ENCODE data around the gene DOLK.
A peak's percentile ranks its signal among the peaks of the same experiment; 100 is the strongest.
"Not testable (repeated sequence)": the region's sequence is repeated elsewhere in the genome, so short reads cannot be mapped to it uniquely, and the experiment has no call there.

Gene DOLK

DNA sequence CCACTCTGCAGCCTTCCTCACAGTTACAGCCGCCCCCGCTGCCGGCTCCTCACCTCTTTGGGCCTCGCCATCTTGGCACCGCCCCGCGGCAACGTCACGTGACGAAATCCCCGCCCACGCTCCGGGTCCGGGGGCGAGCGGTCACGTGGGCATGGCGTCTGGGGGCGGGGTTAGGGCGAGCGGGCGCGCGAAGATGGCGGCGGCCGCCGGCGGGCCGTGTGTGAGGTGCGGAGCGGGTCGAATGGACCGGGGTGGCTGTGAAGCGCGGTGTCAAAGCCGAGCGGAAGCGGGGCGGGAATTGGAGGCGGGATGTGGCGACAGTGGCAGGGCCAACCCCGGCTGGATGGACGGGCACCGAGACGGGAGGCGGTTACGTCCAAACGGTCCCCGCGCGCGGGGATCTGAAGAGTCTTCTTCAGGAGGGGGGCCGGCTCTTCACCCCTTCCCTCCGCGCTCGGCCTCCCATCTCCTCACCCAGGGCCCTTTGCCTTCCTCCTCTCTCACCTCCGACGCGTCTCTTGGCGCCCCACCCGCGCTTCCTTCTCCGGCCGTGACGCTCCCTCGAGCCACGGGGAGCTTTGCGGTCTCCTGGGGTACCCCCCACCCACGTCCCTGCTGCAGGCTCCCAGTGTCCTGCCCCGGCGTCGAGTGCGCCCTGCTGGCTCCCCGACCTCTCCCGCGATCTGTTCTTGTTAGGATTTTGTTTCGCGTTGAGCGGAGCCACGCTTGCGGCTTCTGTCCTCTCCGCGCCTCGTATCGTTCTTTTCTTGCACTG is at the start of gene DOLK, which contains the start of gene NUP188:
Gene DOLK, minus strand, starts transcription at position 77 of the 775 bp plus-strand sequence. CDS start 300 bp downstream, outside the sequence.
Gene NUP188, plus strand, starts transcription at position 173 of the 775 bp plus-strand sequence. Its CDS starts 21 bp downstream, at position 194.
- peak; percentile 91 for DNase-seq

DNA sequence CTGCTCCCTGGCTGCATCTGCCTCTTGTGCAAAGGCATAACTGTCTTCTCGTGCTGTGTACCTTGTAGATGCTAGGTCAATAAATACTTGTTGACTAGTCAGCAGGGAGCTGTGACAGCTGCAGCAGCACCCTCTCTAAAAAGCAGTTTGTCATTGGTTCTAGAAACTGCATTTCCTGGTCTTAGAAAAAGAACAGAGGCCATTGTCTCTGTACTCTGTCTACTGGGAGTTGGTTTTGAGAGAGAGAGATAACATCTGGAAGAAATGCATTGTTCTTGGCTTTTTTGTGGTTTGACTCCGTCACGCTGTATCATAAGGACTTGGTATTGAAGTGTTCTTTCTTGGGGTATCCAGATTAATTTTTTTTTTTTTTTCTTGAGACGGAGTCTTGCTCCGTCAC is 48.4 kb upstream of the DOLK start:
- DNase-seq = no peak

DNA sequence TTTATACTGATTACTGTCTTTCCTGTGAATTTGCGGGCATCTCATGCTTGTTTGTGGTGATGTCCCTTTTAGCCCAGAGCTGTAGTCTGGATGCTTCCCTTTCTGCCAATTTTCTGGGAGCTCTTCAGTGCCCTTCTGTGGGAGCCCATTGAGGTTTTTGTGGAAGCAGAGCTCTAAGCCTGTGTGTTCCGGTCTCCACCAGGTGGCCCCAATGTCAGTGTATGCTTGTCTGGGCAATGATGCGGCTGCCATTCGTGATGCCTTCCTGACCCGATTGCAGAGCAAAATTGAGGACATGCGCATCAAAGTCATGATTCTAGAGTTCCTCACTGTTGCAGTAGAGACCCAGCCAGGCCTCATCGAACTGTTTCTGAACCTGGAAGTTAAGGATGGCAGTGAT is 45.6 kb upstream of the DOLK start:
- no peak for DNase-seq

DNA sequence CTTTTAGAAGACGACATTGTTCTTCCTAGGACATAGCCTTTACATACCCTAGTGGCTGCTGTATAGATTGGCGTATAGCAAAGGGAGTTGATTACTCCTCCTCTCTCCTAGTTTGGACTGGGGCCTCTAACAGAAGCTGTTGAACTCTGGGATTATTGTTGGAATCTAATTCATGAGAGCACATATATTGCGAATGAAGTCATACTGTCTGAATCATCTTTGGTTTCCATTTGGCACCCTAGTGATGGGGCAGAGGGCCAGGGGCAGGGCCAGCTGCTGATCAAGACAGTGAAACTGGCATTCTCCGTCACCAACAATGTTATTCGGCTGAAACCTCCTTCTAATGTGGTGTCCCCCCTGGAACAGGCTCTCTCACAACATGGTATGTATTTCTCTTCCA is 40.4 kb upstream of the DOLK start:
- DNase-seq = peak; percentile 76

DNA sequence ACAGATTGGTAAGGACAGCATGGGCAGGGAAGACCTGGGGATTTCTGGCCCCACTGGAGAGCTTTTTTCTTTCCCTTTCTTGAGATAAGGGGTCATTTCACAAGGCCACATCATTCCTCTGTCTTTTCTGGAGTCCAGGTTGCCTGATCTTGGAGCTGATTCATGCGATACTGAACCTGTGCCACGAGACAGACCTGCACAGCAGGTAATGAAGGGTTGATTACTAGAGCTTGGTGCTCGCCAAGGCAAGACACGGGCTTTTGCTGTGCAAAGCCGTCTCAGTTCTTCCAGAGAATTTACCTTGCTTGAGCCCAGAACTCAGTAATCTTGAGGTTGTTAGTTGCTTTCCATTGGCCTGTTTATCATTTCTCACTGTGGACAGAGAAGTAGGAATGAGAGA is 39.3 kb upstream of the DOLK start:
- DNase-seq = no peak

DNA sequence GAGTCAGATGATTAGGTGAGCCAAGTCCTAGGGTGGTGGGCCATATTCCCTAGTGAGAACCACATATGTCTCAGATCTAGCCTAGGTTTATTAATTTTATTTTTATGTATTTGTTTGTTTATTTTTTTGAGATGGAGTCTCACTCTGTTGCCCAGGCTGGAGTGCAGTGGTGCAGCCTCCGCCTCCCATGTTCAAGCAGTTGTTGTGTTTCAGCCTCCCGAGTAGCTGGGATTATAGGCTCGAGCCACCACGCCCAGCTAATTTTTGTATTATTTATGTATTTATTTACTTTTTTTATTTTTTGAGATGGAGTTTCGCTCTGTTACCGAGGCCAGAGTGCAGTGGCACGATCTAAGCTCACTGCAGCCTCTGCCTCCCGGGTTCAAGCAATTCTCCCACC is 36.1 kb upstream of the DOLK start:
- no peak for DNase-seq

DNA sequence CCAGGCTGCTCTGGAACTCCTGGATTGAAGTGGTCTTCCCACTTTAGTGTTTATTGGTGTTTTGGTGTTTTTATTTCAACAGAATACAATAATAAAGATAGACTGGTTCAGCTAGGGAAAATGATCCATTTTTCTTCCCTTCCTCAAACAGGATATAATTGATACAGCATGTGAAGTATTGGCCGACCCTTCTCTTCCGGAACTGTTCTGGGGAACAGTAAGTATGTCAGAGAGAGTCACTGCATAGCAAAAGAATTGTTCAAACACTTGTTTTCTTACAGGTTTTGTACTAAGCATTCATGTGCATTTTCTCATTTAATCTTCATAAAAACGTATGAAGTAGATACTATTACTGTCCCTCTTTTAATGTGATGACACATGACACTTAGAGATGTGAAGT is 31.7 kb upstream of the DOLK start:
- no peak for DNase-seq

DNA sequence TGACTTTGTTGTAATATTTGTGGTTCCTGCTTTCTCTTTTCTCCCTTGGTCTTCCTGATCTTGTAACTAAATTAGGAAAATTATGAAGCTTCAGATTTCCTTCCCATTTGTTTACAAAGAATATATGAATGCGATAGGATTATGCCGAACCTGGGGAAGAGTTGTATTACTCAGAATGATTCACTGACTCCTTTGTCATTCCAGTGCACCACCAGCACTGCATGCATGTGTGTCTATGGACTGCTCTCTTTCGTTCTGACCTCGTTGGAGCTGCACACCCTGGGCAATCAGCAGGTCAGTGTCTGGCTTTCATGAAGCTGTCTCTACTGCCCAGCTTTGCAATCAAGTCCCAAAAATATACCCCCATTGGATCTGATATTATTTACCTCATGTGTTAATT is 25.6 kb upstream of the DOLK start:
- DNase-seq = peak; percentile 59

DNA sequence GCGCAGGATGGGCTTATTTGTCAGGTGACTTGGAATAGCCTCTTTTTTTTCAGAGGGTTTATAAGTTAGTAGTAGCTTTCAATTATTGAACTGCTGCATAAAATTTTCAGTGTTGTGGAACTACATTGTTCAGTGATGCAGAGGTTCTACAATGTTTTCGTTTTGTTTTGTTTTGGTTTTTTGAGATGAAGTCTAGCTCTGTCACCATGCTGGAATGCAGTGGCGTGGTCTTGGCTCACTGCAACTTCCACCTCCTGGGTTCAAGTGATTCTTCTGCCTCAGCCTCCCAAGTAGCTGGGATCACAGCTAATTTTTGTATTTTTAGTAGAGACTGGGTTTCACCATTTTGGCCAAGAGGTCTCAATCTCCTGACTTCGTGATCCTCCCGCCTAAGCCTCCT is 22.1 kb upstream of the DOLK start:
- no peak for DNase-seq

DNA sequence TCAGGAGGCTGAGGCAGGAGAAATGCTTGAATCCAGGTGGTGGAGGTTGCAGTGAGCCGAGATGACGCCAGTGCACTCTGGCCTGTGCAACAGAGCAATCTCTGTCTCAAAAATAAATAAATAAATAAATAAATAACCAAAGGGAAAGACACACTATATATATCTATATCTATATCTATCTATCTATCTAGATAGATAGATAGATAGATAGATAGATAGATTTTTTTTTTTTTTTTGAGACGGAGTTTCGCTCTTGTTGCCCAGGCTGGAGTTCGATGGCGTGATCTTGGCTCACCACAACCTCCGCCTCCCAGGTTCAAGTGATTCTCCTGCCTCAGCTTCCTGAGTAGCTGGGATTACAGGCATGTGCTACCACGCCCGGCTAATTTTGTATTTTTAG is 14.0 kb upstream of the DOLK start:
- not testable (repeated sequence) for DNase-seq

DNA sequence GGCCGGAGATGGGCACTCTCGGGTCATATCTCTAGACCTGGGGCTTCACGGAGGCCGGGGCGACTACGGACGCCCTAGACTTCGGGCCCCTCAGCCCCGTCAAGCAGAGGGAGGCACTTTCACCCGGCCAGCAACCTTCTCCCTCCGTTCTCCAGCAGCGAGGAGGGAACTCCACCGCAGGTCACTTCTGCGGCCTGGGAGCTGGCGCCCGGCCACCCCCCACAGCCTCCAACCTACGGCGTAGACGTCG is 201 bp downstream of the DOLK start:
- no peak for DNase-seq

DNA sequence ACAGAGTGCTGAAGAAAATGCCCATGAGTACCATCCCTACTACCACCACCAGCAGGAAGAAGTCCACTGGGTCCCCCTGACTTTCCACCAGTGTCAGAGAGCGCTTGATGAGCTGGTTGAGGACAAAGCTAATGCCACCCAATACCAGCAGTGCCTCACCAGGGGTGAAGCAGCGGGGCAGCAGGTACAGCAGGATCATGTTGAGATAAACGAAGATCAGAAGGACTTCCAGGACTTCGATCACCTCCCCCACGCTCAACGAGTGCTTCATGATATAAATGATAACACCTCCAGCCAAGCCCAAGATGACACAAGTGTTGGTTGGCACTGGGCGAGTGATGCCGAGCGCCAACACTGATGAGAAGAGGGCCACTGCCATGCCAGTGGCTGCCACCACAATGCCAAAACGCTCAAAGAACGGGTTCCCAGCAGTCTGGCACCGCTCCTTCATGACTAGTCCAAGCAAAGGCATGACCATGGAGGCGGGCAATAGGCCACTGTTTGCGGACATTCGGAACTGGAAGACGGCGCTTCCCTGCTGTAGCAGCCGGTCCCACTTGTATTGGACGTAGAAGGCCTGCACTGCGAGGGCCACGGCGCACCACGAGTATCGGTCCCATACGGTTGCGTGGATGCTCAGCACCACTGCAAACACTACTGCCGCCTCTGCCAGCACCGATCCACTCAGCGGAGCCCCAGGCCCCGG is 679 bp downstream of the DOLK start:
- no peak for DNase-seq

DNA sequence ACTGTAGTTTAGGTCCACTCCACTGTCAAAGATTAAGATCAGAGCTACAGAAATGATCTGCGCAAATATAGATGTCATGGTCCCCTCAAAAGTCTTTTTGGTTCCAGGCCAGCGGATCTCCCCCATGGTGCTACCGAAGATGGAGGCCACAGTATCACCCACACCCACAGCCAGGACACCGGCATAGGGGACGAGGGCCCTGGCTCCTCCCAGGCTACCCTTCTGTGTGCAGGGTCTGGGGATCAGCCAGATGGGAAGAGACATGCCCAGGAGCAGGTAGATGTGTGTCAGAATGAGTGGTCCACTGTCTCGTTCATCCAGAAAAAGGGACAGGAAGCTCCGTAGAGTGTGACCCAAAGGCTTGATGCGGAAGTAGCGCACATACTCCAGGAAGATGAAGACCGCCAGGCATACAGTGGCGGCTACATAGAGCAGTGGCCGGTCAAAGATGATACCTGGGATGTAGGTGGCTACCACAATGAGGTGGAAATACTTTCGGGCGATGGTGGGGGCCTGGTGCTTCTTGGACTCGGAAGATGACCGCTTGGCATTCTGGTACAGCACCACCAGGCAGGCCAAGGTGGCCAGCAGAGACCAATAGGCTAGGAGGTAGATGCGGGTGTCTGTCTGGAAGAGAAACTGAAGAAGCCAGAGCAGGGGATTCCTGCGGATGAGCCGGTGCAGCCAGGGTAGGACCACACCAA is 1.5 kb downstream of the DOLK start:
- no peak for DNase-seq

DNA sequence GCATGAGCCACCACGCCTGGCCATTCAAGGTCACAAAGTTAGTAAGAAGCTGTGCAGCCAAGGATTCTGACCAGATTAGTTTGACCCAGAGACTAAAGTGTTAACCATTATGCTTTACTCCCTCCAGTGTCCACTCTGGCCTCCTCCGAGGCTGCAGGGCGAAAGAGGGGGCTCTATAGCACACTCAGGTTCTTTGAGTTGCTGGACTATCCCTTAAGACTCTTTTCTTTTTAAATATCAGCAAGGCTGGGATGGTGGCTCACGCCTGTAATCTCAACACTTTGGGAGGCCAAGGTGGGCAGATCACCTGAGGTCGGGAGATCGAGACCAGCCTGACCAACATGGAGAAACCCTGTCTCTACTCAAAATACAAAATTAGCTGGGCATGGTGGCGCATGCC is 2.4 kb downstream of the DOLK start:
- DNase-seq = not testable (repeated sequence)

DNA sequence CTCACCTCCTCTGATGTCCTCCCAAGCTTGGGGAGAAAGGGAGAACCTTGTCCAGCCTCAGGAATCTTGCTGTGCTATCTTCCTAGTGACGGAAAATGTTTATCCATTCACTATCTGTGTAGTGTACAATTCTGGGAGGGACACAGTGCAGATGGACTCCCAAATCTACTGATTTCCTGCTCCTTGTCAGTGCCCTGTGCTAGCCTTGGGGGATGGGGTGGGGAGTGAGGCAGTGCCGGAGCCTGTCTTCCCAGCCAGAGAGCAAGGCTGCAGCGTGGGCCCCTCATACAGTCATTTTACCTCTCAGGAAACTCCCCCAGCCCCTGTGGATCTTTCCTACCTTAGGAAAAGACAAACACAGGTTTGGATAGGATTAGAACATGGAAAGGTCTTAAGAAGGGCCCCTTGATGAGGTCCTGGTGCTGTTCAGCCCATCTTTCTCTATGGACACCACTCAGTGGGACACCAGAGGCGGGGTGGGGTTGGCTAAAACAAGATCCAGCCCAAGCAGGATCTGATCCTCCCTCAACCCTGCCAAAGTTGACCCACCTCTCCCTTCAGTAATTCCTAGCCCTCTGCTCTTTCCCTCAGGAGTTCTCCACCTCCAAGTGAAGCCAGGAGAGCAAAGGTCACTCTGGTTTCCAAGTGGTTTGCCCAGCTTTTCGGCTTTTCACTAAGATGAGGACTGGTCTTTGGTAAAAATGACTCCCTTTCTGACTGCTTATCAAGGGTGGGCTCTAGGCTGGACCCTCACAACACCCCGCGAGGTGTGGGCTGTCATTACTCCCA is 3.4 kb downstream of the DOLK start:
- no peak for DNase-seq

DNA sequence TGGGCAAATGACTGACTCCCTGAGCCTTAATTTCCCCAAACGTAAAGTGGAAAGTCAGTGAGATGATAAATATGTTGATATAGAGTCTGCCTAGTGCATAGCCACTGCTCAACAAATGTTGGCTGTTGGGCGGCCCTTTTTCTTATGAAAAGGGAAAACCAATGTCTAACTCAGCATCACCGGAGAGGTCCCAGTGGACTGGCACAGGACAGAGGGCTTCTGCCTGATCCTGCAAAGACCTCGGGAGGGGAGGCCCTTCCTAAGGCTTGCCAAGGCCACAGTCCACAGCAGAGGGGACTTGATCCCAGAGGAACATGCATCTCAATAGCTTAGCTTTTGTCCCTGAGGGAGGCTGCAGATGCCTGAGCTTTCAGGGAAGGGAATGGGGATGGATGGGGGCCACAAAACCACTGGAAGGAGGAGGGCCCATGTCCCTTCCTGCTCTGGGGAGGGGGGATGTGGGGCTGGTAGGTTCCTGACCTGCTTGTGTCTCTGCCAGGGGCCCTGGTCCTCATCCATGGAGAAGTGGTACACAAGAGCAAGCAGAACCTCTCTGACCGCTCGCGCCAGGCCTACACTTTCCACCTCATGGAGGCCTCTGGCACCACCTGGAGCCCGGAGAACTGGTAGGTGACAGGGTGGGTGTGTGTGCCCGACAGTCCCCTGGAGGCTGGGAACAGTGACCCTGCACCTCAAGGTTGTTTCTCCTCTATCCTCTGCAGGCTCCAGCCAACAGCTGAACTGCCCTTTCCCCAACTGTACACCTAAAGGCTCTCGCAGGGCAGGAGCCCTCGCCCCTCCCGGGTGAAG is 6.3 kb downstream of the DOLK start:
- no peak for DNase-seq

DNA sequence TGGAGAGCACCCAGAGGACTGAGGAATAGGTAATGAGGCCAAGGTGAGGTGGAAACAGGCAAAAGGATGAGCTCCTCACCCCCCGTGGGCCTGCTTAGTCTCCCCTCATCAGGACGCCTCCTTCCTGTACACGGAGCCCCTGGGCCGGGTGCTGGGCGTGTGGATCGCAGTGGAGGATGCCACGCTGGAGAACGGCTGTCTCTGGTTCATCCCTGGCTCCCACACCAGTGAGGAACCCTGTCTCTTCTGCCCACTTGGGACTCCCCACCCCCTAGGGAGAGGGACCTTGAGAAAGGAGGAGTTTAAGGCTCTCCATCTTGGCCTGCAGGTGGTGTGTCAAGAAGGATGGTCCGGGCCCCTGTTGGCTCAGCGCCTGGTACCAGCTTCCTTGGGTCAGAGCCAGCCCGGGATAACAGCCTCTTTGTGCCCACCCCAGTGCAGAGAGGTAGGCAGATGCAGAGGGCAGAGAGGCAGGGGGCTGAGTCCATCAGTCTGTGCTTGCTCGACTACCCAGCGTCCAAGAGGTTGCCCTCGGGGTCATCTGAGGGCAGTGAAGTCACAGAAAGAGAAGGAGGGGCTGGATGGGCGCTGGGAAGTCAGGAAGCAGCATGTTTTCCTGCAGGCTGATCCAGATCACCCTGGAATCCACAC is 7.0 kb downstream of the DOLK start:
- no peak for DNase-seq

DNA sequence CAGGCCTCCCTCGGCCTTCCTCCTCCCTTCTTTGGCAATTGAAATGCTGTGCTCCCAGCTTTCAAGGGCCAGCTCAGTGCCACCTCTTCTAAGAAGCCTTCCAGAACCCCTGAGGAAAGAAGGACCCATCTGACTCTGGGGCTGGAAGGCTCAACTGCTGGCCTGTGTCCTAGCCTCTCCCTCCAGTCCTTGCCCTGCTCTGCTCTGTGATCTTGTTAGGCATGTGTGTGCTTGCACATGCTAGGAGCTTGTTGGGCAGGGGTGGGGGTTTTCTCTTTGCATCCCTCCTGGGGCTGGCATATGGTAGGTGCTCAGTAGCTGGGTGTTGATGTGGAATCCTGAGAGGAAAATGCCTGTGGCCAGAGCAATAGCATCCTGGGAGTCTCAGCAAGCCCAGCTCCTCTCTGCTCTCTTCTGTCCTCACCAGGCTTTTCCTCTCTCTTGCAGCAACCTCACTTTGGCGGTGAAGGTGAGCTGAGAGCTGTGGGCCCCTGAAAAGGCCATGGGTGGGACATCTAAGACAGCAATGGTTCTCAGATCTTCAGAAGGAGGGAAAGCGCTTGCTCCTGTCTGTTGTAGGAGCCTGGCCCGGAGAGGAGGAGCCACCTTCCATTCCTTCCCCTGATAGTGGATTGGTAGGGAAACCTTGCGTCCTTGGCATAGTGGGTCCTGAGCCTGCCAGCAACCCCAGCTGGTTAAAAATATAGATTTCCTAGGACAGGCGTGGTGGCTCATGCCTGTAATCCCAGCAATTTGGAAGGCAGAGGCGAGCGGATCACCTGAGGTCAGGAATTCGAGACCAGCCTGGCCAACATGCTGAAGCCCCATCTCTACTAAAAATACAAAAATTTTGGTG is 9.9 kb downstream of the DOLK start:
- DNase-seq = no peak

DNA sequence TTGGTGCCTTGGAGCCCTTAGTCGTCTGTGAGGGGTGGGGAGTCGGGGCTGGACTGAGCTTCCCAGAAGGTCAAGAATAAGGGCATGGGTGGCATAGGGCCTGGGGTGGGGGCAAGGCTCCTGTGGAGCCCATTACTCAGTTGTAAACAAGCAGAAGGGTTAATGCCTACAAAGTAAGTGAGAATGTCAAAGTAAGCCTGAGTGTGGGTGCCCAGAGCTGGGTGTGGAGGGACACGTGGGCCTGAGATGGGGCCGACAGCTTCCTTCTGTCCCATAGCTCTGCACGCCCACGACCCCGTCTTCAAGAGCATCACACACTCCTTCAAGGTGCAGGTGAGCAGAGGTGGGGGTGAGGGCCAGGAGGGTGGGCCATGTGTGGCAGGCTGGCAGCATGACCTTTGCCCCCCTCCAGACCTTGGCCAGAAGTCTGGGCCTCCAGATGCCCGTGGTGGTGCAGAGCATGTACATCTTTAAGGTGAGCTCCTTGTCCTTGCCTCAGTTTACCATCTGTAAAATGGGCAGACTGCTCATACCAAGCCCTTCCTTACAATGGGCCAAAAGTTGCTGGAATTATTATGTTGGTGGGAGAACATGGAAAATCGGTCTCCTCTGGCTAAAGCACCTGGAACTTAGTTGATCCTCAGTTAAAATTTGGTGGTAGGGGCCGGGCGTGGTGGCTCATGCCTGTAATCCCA is 11.1 kb downstream of the DOLK start:
- no peak for DNase-seq

DNA sequence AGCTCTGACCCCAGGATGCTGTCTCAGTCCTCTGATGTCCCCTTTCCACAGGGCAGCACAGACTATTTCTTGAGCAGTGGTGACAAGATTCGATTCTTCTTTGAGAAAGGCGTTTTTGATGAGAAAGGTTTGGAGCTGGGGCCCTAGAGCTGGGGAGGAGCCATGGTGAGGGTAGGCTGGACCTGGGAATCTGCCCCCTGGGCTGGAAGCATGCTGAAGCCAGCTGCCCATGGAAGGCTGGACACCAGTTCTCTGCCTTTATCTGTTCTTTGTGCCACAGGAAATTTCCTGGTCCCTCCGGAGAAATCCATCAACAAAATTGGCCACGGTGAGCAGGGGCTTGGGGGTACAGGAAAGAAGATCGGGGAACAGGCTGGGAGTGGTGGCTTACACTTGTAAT is 13.7 kb downstream of the DOLK start:
- DNase-seq = no peak

Measured in fibroblast of skin of right quadriceps (primary cell).